Neural progenitor cell (in vitro differentiated cells): ENCODE results near the gene PATJ.

ENCODE experiments used
- EZH2 ChIP-seq: fragments of 200-600 bp; sonication (generic); IDR thresholded peaks from 2 replicates; pipeline ENCODE4 v1.6.1; 2017; ENCODE audit warnings: antibody characterized with exemption, mild to moderate bottlenecking, moderate library complexity
- TF ChIP-seq, protein P1 (sequence below): fragments of 200-600 bp; sonication (generic); IDR thresholded peaks from 2 replicates; pipeline ENCODE4 v1.5.1; 2017; ENCODE audit warnings: antibody characterized with exemption, mild to moderate bottlenecking

DNA sequence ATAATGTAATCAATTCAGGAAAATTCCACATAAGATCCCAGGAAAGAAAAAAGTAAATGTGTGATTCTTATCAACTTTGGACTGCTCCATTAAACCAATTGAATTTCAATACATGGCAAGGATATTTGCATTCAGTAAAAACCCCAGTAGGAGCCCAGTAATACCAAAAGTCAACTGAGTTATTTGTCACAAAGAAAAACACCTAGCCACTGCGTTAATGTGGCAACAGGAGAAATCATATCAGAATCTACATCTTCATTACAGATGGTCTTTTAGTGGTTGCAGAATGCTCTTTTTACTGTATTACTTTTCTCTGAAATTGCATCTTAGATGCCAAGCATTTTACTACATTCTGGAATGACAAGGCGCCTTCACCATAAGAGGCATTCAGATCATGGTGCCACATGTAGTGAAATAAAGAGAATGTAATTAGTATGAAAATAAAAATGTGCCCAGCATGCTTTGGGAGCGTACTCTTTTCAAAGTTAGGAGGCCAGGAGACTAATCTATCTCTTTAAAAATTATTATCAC lies 180.7 kb downstream of the PATJ start:
- TF ChIP-seq, protein P1, sequence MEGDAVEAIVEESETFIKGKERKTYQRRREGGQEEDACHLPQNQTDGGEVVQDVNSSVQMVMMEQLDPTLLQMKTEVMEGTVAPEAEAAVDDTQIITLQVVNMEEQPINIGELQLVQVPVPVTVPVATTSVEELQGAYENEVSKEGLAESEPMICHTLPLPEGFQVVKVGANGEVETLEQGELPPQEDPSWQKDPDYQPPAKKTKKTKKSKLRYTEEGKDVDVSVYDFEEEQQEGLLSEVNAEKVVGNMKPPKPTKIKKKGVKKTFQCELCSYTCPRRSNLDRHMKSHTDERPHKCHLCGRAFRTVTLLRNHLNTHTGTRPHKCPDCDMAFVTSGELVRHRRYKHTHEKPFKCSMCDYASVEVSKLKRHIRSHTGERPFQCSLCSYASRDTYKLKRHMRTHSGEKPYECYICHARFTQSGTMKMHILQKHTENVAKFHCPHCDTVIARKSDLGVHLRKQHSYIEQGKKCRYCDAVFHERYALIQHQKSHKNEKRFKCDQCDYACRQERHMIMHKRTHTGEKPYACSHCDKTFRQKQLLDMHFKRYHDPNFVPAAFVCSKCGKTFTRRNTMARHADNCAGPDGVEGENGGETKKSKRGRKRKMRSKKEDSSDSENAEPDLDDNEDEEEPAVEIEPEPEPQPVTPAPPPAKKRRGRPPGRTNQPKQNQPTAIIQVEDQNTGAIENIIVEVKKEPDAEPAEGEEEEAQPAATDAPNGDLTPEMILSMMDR, result no peak
- no peak for TF ChIP-seq EZH2
